Sciatic nerve (tissue), 2 donors: ENCODE data around the gene C1orf167. TPM values are rescaled to one million over a fixed set of nuclear protein-coding genes. Genes with fewer than 3 reads are reported as not detected.

Source experiments
- ATAC-seq: fragments of 200-7000 bp; cut with Tn5 transposase; one replicate; pipeline ENCODE4 v1.9.1; 2020; ENCODE audit warnings: mild to moderate bottlenecking, moderate library complexity
- DNase-seq: peaks from one replicate; pipeline ENCODE4 v3.0.0-alpha.2; 2020; ENCODE audit warnings: low spot score
- intact Hi-C: fragments of 100-400 bp; cut with DNase I; formaldehyde crosslinking; loops from one replicate; pipeline ENCODE4 v1.14.2; 2022
- total RNA-seq: library from RNA; stranded (reverse); fragmentation: NEBNext Ultra II Directional; extraction: Animal tissue kit (Norgen Biotek cat#: 25700); gene quantifications from one replicate; pipeline ENCODE4 v1.2.1, GENCODE V29; 2021
- donor health status: DM: no; HTN: no; CAD: no.
- donor health status: DM: no; HTN: no; CAD: no.

The C1orf167 gene
- total RNA-seq, 1 donor from 2014 or later, result 4.1 TPM

GRCh38 chr1:11753555-11754208 lies 8.3 kb upstream of the C1orf167 start:
- DNase-seq (no peak), ATAC-seq (no peak)
- intact Hi-C loops, result no loop called here

DNA sequence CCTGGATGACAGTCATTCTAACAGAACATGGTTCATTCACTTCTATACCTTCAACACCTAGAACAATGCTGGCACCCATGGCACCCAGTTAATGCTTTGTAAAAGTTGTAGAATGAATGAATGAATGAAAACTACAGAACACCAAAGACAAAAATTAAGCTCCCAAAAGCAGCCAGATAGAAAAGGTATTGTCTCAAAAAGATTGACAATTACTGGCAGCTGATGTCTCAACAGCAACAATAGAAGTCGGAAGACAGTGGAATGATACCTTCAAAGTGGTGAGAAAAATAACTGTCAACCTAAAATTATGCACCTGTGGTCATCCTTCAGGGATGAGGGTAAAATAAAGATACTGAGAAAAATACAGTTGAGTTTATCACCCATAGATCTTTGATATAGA lies 4.9 kb upstream of the C1orf167 start:
- intact Hi-C loops, result no loop called here
- no peak for ATAC-seq
- DNase-seq, result no peak

- no peak for ATAC-seq
- intact Hi-C loops, result no loop called here
- no peak for DNase-seq
Observed at GRCh38 chr1:11759791-11760190, 2.2 kb upstream of the C1orf167 start.

DNA sequence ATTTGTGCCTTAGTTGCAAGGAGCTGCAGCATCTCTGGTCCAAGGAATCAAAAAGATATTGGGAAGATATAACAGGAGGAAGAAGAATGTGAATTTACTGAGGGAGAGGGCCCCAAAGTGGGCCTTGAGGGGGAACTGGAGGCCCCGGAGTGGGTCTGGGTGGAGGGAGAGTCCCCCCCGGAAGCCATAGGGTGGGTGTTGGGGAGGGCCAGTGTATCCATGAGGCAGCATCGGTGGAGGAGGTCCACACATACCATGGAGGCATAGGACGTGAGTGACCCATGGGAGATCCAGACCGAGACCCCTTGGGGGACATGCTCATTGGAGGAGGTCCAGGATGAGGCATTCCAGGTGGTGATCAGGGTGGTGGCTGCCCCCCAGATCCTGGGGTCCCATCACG lies 708 bp upstream of the C1orf167 start:
- no peak for ATAC-seq
- intact Hi-C loops, result no loop called here
- DNase-seq, result no peak

DNA sequence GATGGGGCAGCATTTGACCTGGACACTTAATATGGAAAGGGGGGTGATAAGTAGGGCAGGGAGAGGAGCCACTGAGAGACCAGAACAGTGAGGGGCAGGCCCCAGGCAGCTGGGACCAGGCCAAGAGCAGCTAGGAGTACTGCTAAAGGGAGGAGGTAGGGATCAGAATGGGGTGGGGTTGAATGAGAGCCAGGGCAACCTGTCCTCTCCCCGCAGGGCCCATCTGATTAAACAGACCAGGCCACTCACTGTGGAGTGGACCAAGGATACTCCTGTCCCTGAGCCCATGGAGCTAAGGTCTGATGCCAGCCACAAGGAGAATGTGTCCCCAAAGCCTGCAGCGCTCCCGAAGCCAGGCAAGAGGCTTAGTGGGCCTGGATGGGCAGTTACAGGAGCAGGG lies 2.1 kb downstream of the C1orf167 start:
- DNase-seq (no peak), ATAC-seq (no peak)
- intact Hi-C loops, result no loop called here

DNA sequence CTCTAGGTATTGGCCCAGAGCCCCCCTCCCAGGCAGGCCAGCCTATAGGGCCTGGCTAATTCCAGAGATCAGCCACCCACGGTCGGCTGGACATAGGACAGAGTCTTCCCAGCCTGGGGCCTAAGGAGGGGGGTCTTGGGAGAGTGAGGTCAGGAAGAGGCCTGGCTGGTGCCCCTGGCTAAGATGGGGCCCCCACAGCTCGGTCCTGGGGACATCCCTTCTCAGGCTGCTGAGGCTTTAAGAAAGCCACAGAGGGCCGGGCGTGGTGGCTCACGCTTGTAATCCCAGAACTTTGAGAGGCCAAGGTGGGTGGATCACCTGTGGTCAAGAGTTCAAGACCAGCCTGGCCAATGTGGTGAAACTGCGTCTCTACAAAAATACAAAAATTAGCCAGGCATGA lies 2.5 kb downstream of the C1orf167 start:
- ATAC-seq, result no peak
- no peak for DNase-seq
- intact Hi-C loops, result no loop called here

GRCh38 chr1:11765661-11766428 lies 3.9 kb downstream of the C1orf167 start:
- no peak for DNase-seq
- ATAC-seq, result no peak
- intact Hi-C loops, result no loop called here

DNA sequence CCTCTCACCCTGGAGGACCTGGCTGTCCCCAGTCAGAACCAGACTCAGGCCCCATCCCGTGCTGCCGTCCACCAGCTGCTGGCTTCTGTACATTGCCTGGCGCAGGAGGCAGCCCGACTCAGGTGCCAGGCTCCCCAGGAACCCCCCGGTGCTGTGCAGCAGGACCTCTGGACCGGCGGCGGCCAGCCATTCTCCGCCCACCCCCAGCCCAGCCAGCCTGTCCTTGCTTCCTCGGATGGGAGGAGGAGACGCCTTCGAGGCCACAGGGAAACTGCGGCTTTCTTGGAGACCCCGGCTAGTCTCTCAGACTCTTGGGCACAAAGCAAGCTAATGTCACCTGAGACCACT lies 4.4 kb downstream of the C1orf167 start:
- DNase-seq, result no peak
- intact Hi-C loops, result no loop called here
- no peak for ATAC-seq

DNA sequence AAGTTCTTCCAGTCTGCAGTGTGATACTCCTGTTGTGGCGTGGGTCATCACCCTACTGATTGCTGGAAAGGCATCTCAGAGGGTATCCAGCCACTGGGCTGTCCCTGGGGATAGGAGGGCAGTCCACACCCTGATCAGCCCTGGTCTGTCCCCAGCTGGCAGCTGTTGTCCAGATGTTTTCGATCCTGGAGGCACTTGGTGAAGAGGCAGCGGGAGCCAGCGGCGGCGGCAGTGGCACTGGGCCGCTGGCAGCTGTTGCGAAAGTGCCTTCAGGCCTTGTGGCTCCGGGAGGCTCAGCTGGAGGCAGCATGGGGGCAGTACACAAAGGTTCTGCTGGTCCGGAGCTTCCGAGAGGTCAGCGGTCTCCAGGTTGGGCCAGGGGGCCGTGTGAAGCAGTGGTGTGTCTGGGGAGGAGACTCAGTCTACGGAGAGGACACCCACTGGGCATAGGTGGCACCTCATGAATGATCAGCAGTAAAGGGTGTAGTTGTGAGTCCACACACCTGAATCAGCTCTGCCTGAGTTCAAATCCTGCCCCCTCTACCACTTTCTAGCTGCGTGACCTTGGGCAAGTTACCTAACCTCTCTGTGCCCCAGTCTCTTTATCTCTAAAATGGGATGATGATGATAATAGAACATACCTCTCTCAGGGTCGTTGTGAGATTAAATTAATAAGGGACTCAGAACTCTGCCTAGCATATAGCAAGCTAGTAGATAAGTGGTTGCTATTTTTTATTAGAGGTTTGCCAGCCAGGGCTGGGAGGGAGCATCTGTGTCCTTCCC lies 6.1 kb downstream of the C1orf167 start:
- DNase-seq, result no peak
- no peak for ATAC-seq
- intact Hi-C loops, result no loop called here

GRCh38 chr1:11768821-11769220 lies 6.8 kb downstream of the C1orf167 start:
- ATAC-seq (no peak), DNase-seq (no peak)
- intact Hi-C loops, result no loop called here

DNA sequence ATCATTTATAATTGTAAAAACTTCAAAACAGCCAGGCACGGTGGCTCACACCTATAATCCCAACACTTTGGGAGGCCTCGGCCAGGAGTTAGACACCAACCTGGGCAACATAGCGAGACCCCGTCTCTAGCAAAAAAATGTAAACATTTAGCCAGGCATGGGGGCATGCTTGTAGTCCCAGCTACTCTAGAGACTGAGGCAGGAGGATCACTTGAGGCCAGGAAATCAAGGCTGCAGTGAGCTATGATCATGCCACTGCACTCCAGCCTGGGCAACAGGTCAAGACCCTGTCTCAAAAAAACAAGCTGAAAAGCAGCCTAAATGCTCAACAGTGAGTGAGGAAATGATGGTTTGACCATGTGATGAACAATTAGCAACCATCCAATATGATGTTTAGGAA lies 7.3 kb downstream of the C1orf167 start:
- intact Hi-C loops, result no loop called here
- DNase-seq, result no peak

GRCh38 chr1:11770011-11770410 lies 8.0 kb downstream of the C1orf167 start:
- no peak for DNase-seq
- intact Hi-C loops, result no loop called here
- ATAC-seq, result no peak

More for the DNA sequence above, 7.3 kb downstream of the C1orf167 start:
- ATAC-seq, result no peak

DNA sequence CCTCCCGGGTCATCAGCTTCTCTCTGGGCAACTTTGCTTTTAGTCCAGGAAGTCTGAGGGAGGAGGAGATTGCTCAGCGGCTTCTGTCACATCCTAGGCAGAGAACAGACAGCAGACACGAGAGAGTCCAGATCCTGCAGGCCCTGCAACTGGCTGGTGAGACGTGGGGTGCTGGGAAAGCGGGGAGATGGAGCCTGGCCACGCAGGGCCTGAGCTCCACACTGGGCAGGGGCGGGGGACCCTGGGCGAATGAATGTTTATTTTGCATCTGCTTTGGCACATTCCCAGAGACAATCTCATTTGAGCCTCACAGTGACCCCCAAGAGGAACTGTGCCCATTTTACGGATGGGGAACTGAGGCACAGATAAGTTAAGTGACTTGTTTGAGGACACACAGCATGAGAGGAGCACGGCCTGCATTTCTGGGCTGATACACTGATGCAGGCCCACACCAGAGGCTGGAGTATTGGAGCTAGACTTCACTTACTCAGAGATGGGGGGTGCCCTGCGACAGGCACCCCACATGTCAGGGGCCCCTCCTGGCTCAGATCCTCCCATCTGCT lies 9.6 kb downstream of the C1orf167 start:
- intact Hi-C loops, result no loop called here
- DNase-seq (no peak), ATAC-seq (no peak)

DNA sequence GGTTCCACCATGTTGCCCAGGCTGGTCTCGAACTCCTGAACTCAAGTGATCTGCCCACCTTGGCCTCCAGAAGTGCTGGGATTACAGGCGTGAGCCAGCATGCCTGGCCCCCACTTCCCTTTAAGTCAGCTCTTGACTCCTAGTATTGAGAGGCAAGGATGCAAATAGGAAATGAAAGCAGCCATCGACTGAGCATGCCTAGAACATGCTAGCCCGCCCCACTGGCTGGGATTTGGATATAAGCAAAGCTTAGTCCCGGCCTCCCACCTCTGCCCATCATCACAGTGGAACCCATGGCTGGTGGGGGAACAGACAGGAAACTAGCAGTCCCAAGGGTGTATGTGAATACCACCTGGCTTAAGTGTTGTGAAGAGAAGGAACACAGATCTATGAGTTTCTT lies 10.5 kb downstream of the C1orf167 start:
- DNase-seq (no peak), ATAC-seq (no peak)
- intact Hi-C loops, result no loop called here

DNA sequence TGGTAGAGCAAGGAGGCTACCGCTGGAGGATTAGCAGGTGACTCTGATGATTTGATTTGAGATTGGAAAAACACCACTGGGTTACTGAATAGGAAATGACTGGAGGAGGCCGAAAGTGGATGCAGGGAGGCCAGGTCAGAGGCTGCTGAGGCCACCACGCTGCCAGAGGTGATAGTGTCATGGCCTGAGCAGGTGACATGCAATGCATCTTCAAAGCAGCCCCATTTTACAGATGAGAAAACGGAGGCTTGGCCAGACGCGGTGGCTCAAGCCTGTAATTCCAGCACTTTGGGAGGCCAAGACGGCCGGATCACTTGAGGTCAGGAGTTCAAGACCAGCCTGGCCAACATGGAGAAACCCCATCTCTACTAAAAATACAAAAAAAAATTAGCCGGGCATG lies 12.8 kb downstream of the C1orf167 start:
- ATAC-seq, result no peak
- DNase-seq, result no peak
- intact Hi-C loops, result no loop called here

- intact Hi-C loops, result no loop called here
Observed at GRCh38 chr1:11777658-11778322, 15.8 kb downstream of the C1orf167 start.

DNA sequence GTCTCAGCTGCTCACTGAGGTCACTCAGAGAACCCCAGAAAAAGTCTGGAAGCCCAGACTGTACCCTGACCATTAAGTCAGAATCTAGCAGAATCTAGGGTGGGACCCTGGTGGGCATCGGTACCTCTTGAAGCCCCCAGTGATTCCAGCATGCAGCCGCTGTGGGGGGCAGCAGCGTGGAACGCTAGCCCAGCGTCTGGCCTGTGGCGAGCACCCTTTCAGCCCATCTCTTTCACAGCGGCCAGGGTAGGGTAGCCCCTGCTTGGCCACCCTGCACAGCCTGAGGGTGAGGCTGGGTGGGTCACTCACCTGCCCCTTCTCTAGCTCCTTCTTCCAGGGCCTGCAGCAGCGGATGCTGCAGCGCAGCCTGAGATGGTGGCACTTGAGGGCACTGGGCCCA lies 16.3 kb downstream of the C1orf167 start:
- DNase-seq (no peak), ATAC-seq (no peak)
- intact Hi-C loops, result no loop called here

More at GRCh38 chr1:11777658-11778322, 15.8 kb downstream of the C1orf167 start:
- no peak for ATAC-seq
- no peak for DNase-seq

DNA sequence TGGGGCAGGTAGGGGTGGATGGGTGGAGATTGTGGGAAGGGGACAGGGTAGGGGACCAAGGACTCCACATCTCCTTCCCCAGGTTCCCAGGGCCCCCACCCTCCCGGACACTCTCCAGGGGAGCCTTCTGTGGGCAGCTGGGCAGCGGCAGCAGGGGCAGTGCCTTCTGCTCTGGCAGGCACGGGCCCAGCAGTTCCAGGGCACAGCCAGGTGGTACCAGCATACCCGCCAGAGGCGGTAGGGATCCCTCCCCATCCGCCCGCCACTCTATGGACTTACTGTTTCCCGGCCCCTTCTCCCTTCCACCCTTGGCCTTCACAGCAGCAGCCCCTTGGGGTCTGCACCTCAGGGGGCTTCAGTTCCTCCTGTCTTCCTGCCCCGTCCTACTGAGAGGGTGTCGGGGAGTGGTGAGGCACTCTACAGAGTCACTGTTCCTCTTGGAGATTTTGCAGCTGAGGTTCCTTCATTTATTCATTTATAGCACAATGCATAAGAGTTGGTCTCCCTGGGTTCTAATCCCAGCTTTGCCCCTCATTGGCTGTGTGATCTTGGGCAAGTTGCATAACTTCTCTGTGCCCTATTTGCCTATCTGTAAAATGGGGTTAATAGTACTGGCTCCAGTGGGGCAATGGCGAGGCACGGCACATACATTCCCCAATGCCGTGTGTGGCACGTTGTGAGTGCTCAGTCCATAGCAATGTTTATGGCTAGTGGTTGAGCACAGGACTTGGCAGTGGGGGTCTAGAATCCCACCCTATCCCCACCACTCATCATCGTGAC lies 17.0 kb downstream of the C1orf167 start:
- DNase-seq (no peak), ATAC-seq (no peak)
- intact Hi-C loops, result no loop called here
